Endothelial cell of umbilical vein (primary cell): ENCODE results near the gene SLC8A2.

ENCODE experiments used
- CTCF ChIP-seq, 2 donors: IDR thresholded peaks; 1 replicate in 1 of 2; 2 replicates in 1 of 2; pipeline ENCODE4 v1.5.1; 2011; ENCODE audit warnings: low read length in 2 of 2, mild to moderate bottlenecking in 2 of 2, moderate library complexity in 2 of 2, control low read depth in 1 of 2, inconsistent platforms in 1 of 2, low read depth in 1 of 2; ENCODE audit not compliant: insufficient read depth in 1 of 2; ENCODE audit errors: extremely low read depth in 1 of 2
- EZH2 ChIP-seq: IDR thresholded peaks from 2 replicates; pipeline ENCODE4 v1.6.1; 2012; ENCODE audit warnings: borderline replicate concordance, low read depth, mild to moderate bottlenecking, moderate library complexity, low read length, inconsistent platforms; ENCODE audit not compliant: severe bottlenecking

- TF ChIP-seq EZH2, result no peak
- TF ChIP-seq CTCF (IDR thresholded peaks at IDR 0.05; ENCODE audit: extremely low read depth in 1 of 2, insufficient read depth in 1 of 2, low read depth in 1 of 2, low read length in 2 of 2), result no peak
Observed at GRCh38 chr19:47492571-47493377, 21.1 kb upstream of the SLC8A2 start.
